H1 (cell line): ENCODE measurements around the gene ZBTB38. TPM values are rescaled to one million over a fixed set of nuclear protein-coding genes. Genes with fewer than 3 reads are reported as not detected.

ENCODE experiments used
- CTCF ChIA-PET: fragments of 300-600 bp; sonication (Branson Sonifier 250); formaldehyde crosslinking; loops from one replicate; lab custom pipeline; 2021; ENCODE audit not compliant: partially characterized antibody; lab: Charles Lee
- POLR2A ChIA-PET: fragments of 300-600 bp; sonication (Branson Sonifier 250); formaldehyde crosslinking; loops from one replicate; lab custom pipeline; 2021; ENCODE audit warnings: inconsistent platforms; ENCODE audit not compliant: partially characterized antibody; lab: Charles Lee
- DNase-seq, 2 experiments: peaks; one replicate each; pipeline versions ENCODE4 v3.0.0 to v3.0.0-alpha.2; 2010 to 2022; ENCODE audit warnings: low spot score in 2 of 2, low read depth in 1 of 2, mixed read lengths in 1 of 2
- FAIRE-seq: peaks from 2 replicates; lab custom pipeline; 2011; peaks lifted over from hg19 to GRCh38; lab: Jason Lieb, UNC
- H2AFZ ChIP-seq: 2 replicates; pipeline ENCODE4 v1.8.1; 2012; ENCODE audit warnings: low read length, inconsistent platforms
- H2AK5ac ChIP-seq: 2 replicates; pipeline ENCODE4 v1.6.1; 2013; ENCODE audit warnings: low read depth, low read length
- H2BK120ac ChIP-seq: replicated peaks from 2 replicates; pipeline ENCODE3; 2013; ENCODE audit warnings: low read depth, low read length, inconsistent platforms
- H2BK12ac ChIP-seq: 2 replicates; pipeline ENCODE4 v1.6.1; 2013; ENCODE audit warnings: low read depth, low read length
- H2BK15ac ChIP-seq: 2 replicates; pipeline ENCODE4 v1.6.1; 2013; ENCODE audit warnings: low read length
- H2BK20ac ChIP-seq: 2 replicates; pipeline ENCODE4 v1.6.1; 2013; ENCODE audit warnings: low read length
- H2BK5ac ChIP-seq: 2 replicates; pipeline ENCODE4 v1.6.1; 2013; ENCODE audit warnings: low read depth, low read length
- H3K14ac ChIP-seq: 2 replicates; pipeline ENCODE4 v1.6.1; 2013; ENCODE audit warnings: inconsistent platforms; ENCODE audit not compliant: insufficient read length
- H3K18ac ChIP-seq: 2 replicates; pipeline ENCODE4 v1.6.1; 2013; ENCODE audit warnings: low read length; ENCODE audit errors: extremely low read depth
- H3K23ac ChIP-seq: 2 replicates; pipeline ENCODE4 v1.6.1; 2013; ENCODE audit warnings: inconsistent platforms; ENCODE audit not compliant: insufficient read length
- H3K23me2 ChIP-seq: 2 replicates; pipeline ENCODE4 v1.6.1; 2013; ENCODE audit warnings: low read depth, low read length
- H3K27ac ChIP-seq: 2 replicates; pipeline ENCODE4 v1.6.1; 2011; ENCODE audit warnings: low read depth, low read length, inconsistent platforms
- H3K27me3 ChIP-seq, 4 experiments: replicated peaks in 1 of 4; 1 replicate in 1 of 4; 2 replicates in 3 of 4; pipeline versions ENCODE4 v1.6.1 to v1.8.1; 2011 to 2013; ENCODE audit warnings: low read length in 3 of 4, mild to moderate bottlenecking in 3 of 4, inconsistent platforms in 2 of 4, mixed read lengths in 2 of 4, moderate library complexity in 1 of 4; ENCODE audit not compliant: control insufficient read depth in 3 of 4, insufficient read depth in 3 of 4; ENCODE audit errors: extremely low read depth in 1 of 4
- H3K36me3 ChIP-seq, 4 experiments: 2 replicates each; pipeline versions ENCODE4 v1.6.1 to v1.8.1; 2011 to 2013; ENCODE audit warnings: mild to moderate bottlenecking in 4 of 4, low read length in 3 of 4, moderate library complexity in 2 of 4, control low read depth in 1 of 4, inconsistent platforms in 1 of 4; ENCODE audit not compliant: insufficient read depth in 4 of 4, control insufficient read depth in 2 of 4
- H3K4ac ChIP-seq: replicated peaks from 2 replicates; pipeline ENCODE3; 2013; ENCODE audit warnings: low read length, low read depth, mixed read lengths, inconsistent platforms; ENCODE audit not compliant: insufficient read length
- H3K4me1 ChIP-seq, 4 experiments: replicated peaks in 1 of 4; 1 replicate in 1 of 4; 2 replicates in 3 of 4; pipeline versions ENCODE4 v1.6.1 to v1.8.1; 2011 to 2013; ENCODE audit warnings: low read length in 3 of 4, inconsistent platforms in 2 of 4, mixed read lengths in 1 of 4; ENCODE audit not compliant: insufficient read depth in 4 of 4, control insufficient read depth in 3 of 4
- H3K4me2 ChIP-seq, 2 experiments: 2 replicates each; pipeline versions ENCODE4 v1.6.1 to v1.8.1; 2011 to 2013; ENCODE audit warnings: low read depth in 2 of 2, low read length in 2 of 2, control low read depth in 1 of 2, inconsistent platforms in 1 of 2, mild to moderate bottlenecking in 1 of 2; ENCODE audit not compliant: insufficient read depth in 1 of 2
- H3K4me3 ChIP-seq, 4 experiments: fragments of 200-600, 300-600 bp in 1 of 4; sonication (generic), shearing (Covaris generic), sonication (Bioruptor Twin) in 1 of 4; 2 replicates each; pipeline versions ENCODE4 v1.5.1 to v1.8.1; 2011 to 2016; ENCODE audit warnings: low read length in 4 of 4, low read depth in 3 of 4, control low read depth in 2 of 4, inconsistent platforms in 2 of 4, mild to moderate bottlenecking in 2 of 4, mixed read lengths in 1 of 4, moderate library complexity in 1 of 4; ENCODE audit not compliant: insufficient read depth in 2 of 4; ENCODE audit errors: extremely low read depth in 1 of 4
- H3K56ac ChIP-seq: replicated peaks from 2 replicates; pipeline ENCODE3; 2013; ENCODE audit warnings: low read depth, mild to moderate bottlenecking, mixed read lengths, low read length, inconsistent platforms; ENCODE audit not compliant: insufficient read length
- H3K79me1 ChIP-seq: 2 replicates; pipeline ENCODE4 v1.6.1; 2013; ENCODE audit warnings: low read depth, low read length, control low read depth
- H3K79me2 ChIP-seq, 2 experiments: 2 replicates each; pipeline versions ENCODE4 v1.6.1 to v1.8.1; 2012 to 2013; ENCODE audit warnings: low read length in 2 of 2, mild to moderate bottlenecking in 2 of 2, inconsistent platforms in 1 of 2; ENCODE audit not compliant: insufficient read depth in 2 of 2, control insufficient read depth in 1 of 2
- H3K9ac ChIP-seq, 4 experiments: replicated peaks in 1 of 4; 1 replicate in 1 of 4; 2 replicates in 3 of 4; pipeline versions ENCODE4 v1.6.1 to v1.8.1; 2011 to 2013; ENCODE audit warnings: low read depth in 3 of 4, low read length in 3 of 4, control low read depth in 2 of 4, mild to moderate bottlenecking in 2 of 4, moderate library complexity in 2 of 4, inconsistent platforms in 1 of 4; ENCODE audit errors: extremely low read depth in 1 of 4
- H3K9me3 ChIP-seq, 2 experiments: 2 replicates each; pipeline versions ENCODE4 v1.6.1 to v1.8.1; 2012 to 2013; ENCODE audit warnings: mild to moderate bottlenecking in 2 of 2, moderate library complexity in 2 of 2, control low read depth in 1 of 2, inconsistent platforms in 1 of 2, low read depth in 1 of 2, low read length in 1 of 2, mixed read lengths in 1 of 2; ENCODE audit not compliant: insufficient read depth in 2 of 2
- H4K20me1 ChIP-seq, 2 experiments: replicated peaks in 1 of 2; 2 replicates each; pipeline versions ENCODE3 to v1.8.1; 2011 to 2013; ENCODE audit warnings: inconsistent platforms in 2 of 2, low read length in 2 of 2, mild to moderate bottlenecking in 1 of 2; ENCODE audit not compliant: insufficient read depth in 2 of 2, control insufficient read depth in 1 of 2
- H4K5ac ChIP-seq: 2 replicates; pipeline ENCODE4 v1.6.1; 2013; ENCODE audit warnings: low read length, low read depth, mixed read lengths, inconsistent platforms; ENCODE audit not compliant: insufficient read length
- H4K8ac ChIP-seq: 2 replicates; pipeline ENCODE4 v1.8.0; 2013; ENCODE audit warnings: mild to moderate bottlenecking, moderate library complexity, low read length, inconsistent platforms; ENCODE audit not compliant: insufficient read depth; ENCODE audit errors: extremely low read depth
- H4K91ac ChIP-seq: replicated peaks from 2 replicates; pipeline ENCODE3; 2013; ENCODE audit warnings: low read length, mixed read lengths, inconsistent platforms; ENCODE audit not compliant: insufficient read length
- TAF7 ChIP-seq: optimal IDR thresholded peaks from 2 replicates; pipeline ENCODE3; 2011; ENCODE audit warnings: low read depth, mild to moderate bottlenecking, inconsistent platforms, low read length, moderate library complexity, borderline replicate concordance
- WGBS, 2 experiments: shearing (Covaris generic) in 1 of 2; methylation state at CpG; one replicate each; pipeline versions ENCODE4 v1.1.6 to v1.1.7; 2013 to 2015; ENCODE audit warnings: low lambda C conversion rate in 2 of 2, mixed read lengths in 2 of 2, inconsistent platforms in 1 of 2, low coverage in 1 of 2, missing lambda C conversion rate in 1 of 2; ENCODE audit not compliant: insufficient replicate concordance in 2 of 2, insufficient coverage in 1 of 2, insufficient read length in 1 of 2; ENCODE audit errors: extremely low coverage in 1 of 2, missing lambda C conversion rate in 1 of 2; 5-methylcytosine and 5-hydroxymethylcytosine counted together
- polyA plus RNA-seq, 7 experiments: library from polyadenylated mRNA; depleted of rRNA in 3 of 7; stranded (reverse) in 5 of 7; unstranded in 2 of 7; fragments of >200 nt in 5 of 7; fragments of 200-250 nt in 2 of 7; gene quantifications; 1 replicate in 5 of 7; 2 replicates in 1 of 7; 4 replicates in 1 of 7; pipeline versions ENCODE4 v1.2.1 to v1.2.3, GENCODE V29; 2011 to 2013; ENCODE audit warnings: missing spikeins in 2 of 7, mixed read lengths in 2 of 7
- total RNA-seq: library from RNA; stranded (reverse); fragmentation: NEBNext Ultra II Directional; extraction: Animal tissue kit (Norgen Biotek cat#: 25700); gene quantifications from 2 replicates; pipeline ENCODE4 v1.2.1, GENCODE V29; 2021

The ZBTB38 gene
- total and polyA plus RNA-seq, 2 of the 8 experiments (the other 6 are each of a cell fraction or from before 2014, with no cell fraction given), result 4.4 to 10.5 TPM

- ChIA-PET POLR2A (no interaction called here), CTCF (interaction anchor here (0.9 to 1.1 kb wide), 3 partner anchors 65 to 78 kb away, joined by 3 to 4 read pairs (median 4); no protein-coding TSS in a partner anchor)
- H2AFZ ChIP-seq, result no peak overlapping the region
- no peak overlapping the region; the same call in 1 of the 2 replicates for H2BK15ac ChIP-seq
- no peaks in the 10 kb centered on the region for H3K23me2 ChIP-seq
- no peak overlapping the region for H2AK5ac ChIP-seq
- no peak overlapping the region for H3K4ac ChIP-seq
- no peak for FAIRE-seq
- no peak overlapping the region for H3K56ac ChIP-seq
- no peak for DNase-seq
- peaks cover 3 to 8% (median 4%) of the 10 kb centered on the region in 4 experiments; a peak in 6 of 7 replicates for H3K4me1 ChIP-seq
- H3K27ac ChIP-seq, result no peak overlapping the region
- H3K79me2 ChIP-seq, result no peaks in the 10 kb centered on the region
- WGBS, 2 experiments, result 93% methylated on average over 3 of the region's 3 CpGs; no CpG with 5 or more reads in 1 of the 2 experiments
- H3K9ac ChIP-seq, result no peak overlapping the region
- no peak overlapping the region for H2BK5ac ChIP-seq
- no peaks in the 10 kb centered on the region for H4K20me1 ChIP-seq
- H4K5ac ChIP-seq, result no peak overlapping the region
- no peaks in the 10 kb centered on the region for H3K9me3 ChIP-seq
- H3K4me2 ChIP-seq, result no peak overlapping the region
- H4K8ac ChIP-seq, result no peak overlapping the region
- H2BK20ac ChIP-seq, result no peak overlapping the region
- no peaks in the 10 kb centered on the region; the same call in 1 of the 2 replicates for H3K79me1 ChIP-seq
- H3K27me3 ChIP-seq, result no peaks in the 10 kb centered on the region
- no peak for TF ChIP-seq TAF7
- H3K4me3 ChIP-seq, result no peak overlapping the region
- H3K18ac ChIP-seq, result no peak overlapping the region
- H3K23ac ChIP-seq, result no peak overlapping the region
- H2BK120ac ChIP-seq, result no peak overlapping the region
- H2BK12ac ChIP-seq, result no peak overlapping the region
- no peaks in the 10 kb centered on the region for H3K36me3 ChIP-seq
- no peak overlapping the region for H4K91ac ChIP-seq
- no peak overlapping the region for H3K14ac ChIP-seq
These were observed 9.1 kb downstream of the ZBTB38 start for GRCh38 chr3:141377377-141377776.
